ENCODE results near the gene CBX1.
A peak's percentile ranks its signal among the peaks of the same experiment; 100 is the strongest.

CBX1 gene

GRCh38 chr17:48101012-48101720, at the start of gene CBX1:
Gene CBX1 (minus strand): TSS chr17:48101478. CDS start chr17:48077004, 24,474 bp downstream.
- peak; percentile 95 for DNase-seq

DNA sequence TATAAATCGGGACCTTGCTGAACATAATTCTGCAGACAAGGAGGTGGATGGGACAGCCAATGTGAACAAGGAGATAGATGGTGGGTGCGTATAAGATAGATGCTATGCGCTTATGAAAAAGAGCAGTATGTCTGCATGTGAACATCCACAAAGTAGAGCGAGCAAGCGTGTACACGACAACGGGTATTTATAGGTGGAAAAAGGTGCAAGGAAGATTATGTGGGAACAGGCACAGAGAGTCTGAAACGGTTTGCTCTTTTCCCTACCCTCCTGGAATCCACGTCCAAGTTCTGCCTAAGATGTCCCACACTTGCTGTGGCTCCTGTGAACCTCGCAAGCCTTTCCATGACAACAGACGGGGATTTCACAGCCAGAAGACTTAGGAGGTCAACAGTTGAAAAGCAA, 49.3 kb upstream of the CBX1 start:
- no peak for DNase-seq

- no peak for DNase-seq
Measured at GRCh38 chr17:48149787-48150463, 48.6 kb upstream of the CBX1 start.

DNA sequence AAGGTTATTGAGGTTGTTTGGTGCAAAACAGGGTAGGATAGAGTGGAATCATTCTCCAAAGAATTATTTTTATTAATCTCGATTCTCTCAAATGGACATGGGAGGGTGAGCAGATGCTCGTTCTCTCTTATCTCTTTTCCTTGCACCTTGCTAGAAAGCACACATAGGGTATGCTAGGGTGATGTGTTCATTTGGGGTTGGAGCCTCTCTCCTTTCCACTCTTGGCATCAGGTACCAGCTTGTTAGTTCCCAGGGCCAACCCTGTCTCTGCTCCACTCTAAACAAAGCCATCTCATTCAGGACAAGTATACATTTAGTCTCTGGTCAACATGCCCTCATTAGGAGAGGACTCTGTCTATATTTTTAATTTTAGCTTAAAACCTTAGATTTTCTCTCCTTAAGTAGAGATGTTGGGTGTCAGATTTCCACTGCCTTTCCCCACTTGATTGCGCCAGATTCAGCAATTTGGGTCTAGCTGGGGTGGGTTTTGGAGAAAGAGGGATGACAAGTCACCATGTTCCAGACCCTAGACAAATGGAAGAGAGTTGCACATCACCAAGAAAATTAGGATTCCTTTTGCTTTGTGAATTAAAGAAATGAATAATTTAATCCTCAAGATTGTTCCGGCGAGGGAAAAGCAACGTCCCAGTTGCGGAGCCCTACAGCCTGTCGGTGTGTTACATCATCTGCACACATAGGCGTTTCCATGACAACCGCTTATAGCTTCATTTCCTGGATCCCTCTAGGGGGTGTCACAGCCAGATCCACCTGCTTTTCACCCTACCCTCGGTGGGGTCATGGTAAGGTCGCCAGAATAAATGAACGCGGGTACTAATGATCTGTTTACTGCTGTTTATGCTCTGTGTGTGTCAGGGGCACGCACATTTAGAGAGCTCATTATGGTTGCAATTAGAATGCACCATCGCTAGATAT, 47.8 kb upstream of the CBX1 start:
- no peak for DNase-seq

GRCh38 chr17:48148029-48148770, 46.9 kb upstream of the CBX1 start:
- DNase-seq = no peak

GRCh38 chr17:48144976-48145798, 43.9 kb upstream of the CBX1 start:
- no peak for DNase-seq

DNA sequence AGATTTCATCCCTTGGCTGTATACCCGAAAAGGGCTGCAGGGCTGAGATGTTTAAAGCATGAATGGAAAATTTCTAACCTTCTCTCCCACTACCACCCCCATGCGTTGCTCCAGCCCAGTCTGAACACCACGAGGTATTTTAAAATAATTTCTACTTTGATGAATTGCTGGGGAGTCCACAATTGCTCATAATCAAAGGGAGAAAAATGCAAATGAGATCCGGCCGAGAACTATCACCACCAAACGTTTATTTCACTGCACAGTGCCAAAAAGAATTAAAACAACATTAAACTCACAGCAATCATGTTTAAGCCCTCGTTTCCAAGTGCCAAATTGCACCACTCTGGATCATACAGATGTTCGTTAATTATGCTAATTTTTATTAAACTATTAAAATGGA, 43.0 kb upstream of the CBX1 start:
- DNase-seq = no peak

GRCh38 chr17:48143629-48144028, 42.4 kb upstream of the CBX1 start:
- DNase-seq = no peak

GRCh38 chr17:48139944-48140343, 38.7 kb upstream of the CBX1 start:
- no peak for DNase-seq

DNA sequence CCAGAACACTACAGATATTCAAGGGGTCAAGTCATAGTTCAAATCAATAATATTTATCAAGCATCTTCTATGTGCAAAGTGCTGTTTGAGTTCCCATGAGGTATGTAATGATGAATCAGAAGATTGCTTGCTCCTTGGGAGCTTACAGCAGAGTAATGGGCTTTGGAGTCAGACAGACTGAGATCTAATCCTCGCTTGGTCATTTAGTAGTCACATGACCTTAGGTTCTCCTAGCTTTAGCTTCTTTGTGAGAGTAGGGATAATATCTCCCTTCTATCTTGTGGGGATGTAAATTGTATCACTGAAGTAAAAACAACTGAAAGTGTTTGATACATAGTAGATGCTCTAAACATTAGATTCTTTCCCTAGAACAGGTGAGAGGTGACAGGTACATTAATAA, 36.4 kb upstream of the CBX1 start:
- no peak for DNase-seq

DNA sequence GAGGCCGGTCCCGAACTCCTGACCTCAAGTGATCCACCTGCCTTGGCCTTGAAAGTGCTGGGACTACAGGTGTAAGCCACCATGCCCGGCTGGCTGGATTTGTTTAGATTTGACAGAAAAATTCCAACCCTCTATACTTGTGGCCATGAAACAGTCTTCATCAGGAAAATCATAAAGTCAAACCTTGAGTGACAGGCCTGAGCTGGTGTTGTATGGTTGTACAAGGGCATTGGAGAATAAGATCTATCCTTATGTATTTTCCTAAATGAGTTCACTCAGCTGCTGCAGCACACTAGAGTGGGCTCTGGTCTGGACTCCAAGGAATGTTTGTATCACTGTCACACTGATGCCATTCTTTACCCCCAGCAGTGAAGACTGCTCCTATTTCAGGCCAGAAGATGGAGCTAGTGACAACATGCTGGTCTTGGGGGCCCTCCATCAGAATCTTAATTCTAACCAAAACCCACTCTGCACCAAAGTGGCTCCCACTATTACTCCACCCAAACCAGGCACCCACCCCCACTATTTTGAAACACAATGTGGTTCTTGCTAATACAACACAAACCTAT, 33.7 kb upstream of the CBX1 start:
- DNase-seq = no peak

DNA sequence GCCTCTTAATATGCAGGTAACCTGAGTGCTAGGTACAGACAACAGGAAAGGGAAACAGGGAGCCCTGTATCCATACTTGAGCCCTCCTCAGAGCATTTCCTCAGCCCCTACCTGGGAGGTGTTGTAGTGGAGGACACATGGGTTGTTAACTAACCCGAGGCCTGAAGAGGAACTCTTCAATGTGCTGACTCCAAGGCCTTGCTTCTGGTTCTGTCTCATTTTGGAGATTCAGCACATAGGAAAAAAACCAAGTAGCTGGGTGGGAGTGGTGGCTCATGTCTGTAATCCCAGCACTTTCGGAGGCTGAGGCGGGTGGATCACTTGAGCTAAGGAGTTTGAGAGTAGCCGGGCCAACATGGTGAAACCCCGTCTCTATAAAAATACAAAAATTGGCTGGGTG, 31.1 kb upstream of the CBX1 start:
- DNase-seq = no peak

- peak; percentile 69 for DNase-seq
Measured at GRCh38 chr17:48131216-48131824, 30.0 kb upstream of the CBX1 start.

DNA sequence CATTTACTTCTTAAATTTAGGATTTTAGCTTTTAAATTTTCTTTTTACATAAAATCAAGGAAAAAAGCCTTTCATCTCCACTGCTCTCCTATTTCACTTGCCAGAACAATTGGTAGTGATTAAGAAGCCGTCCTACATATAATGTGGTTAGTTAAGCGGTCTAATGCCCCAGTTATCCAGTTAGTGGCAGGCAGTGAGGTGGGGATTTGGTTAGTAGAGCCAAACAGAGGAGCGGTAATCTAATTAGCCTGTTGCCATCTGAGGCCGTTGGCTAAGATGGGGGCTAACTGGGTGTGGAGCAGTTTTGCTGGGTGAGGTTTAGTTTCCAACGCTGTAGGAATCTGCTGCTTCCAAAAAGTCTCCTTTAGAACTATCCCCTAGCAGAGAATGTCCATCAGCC, 28.7 kb upstream of the CBX1 start:
- no peak for DNase-seq

- DNase-seq = no peak
Measured at GRCh38 chr17:48128400-48128799, 27.1 kb upstream of the CBX1 start.

GRCh38 chr17:48127371-48128051, 26.2 kb upstream of the CBX1 start:
- no peak for DNase-seq

DNA sequence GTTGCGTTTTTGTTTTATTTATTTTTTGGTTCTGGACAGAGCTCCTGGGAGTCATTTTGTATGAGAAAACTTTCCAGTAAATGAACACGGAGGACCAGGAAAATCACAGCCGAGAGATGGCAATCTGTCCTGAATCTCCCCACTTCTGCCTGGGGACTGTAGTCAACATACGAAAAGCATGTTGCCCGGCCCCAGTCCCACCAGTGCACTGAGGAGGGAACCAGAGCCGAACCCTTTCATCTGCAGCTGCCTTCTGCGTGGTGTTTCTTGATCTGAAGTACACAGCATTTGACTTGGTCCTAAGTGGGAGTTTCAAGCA, 25.2 kb upstream of the CBX1 start:
- DNase-seq = no peak

GRCh38 chr17:48125829-48126531, 24.7 kb upstream of the CBX1 start:
- DNase-seq = no peak

DNA sequence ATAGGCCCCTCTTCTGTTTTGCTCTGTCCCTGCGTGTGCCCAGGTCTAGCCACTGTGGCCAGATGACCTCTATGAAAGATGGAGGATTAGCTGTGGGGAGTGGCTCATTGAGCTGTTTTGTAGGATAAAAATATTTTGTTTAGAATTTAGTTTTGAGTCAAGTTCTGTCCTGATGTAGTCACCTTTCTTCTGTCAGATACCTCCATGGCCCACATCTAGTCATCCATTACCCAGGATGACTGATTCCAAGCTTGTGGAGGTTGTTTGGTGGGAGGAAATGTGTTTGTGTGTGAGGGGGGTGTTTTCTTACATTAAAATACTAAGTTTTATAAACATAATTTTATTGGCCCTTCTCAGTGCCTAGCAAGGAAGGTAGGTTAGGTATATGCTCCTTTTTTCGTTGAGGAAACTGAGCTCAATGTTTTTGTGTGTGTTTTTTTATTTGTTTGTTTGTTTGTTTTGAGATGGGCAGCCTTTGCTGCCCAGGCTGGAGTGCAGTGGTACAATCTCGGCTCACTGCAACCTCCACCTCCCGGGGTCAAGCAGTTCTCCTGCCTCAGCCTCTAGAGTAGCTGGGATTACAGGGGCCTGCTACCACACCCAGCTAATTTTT, 22.6 kb upstream of the CBX1 start:
- no peak for DNase-seq

GRCh38 chr17:48123111-48123510, 21.8 kb upstream of the CBX1 start:
- DNase-seq = no peak

All from CD4-positive, alpha-beta T cell treated with Interleukin-21 for 1 hour (primary cell).